K562 (cell line): ENCODE results near the gene OTULIN. TPM values are rescaled to one million over a fixed set of nuclear protein-coding genes. Genes with fewer than 3 reads are reported as not detected.

Experiments used
- ATAC-seq: fragments of 200-7000 bp; cut with Tn5 transposase; 3 replicates; pipeline ENCODE4 v1.9.1; 2020; ENCODE audit warnings: moderate library complexity
- BruUV-seq: library from RNA; stranded (reverse); fragments of 400-500 nt; replicated peaks from 2 replicates; lab custom pipeline; 2021; lab: Mats Ljungman, UMichigan
- CTCF ChIA-PET: fragments of 300-600 bp; formaldehyde crosslinking; extraction: SDS; loops from one replicate; lab custom pipeline; 2021; ENCODE audit warnings: low intra/inter-chr PET ratio; lab: Yijun Ruan, JAX
- POLR2A ChIA-PET: fragments of 300-600, 350-650 bp; sonication (Branson Sonifier 250); formaldehyde crosslinking; extraction: SDS; loops from one replicate; lab custom pipeline; 2021; ENCODE audit warnings: antibody characterized with exemption, inconsistent platforms; lab: Yijun Ruan, JAX
- DNase-seq, 4 experiments: peaks; one replicate each; pipeline versions ENCODE4 v3.0.0 to v3.0.0-alpha.2; 2011 to 2018; ENCODE audit warnings: low spot score in 3 of 4, mixed read lengths in 3 of 4; ENCODE audit errors: extremely low read depth in 1 of 4
- FAIRE-seq: peaks from 2 replicates; lab custom pipeline; 2011; peaks lifted over from hg19 to GRCh38; lab: Jason Lieb, UNC
- H2AFZ ChIP-seq: 2 replicates; pipeline ENCODE4 v1.6.0; 2011; ENCODE audit warnings: low read depth, low read length, control low read depth, inconsistent platforms
- H3K27ac ChIP-seq: fragments of 200-600 bp; 3 replicates; pipeline ENCODE4 v1.8.0; 2011; ENCODE audit warnings: low read depth, mild to moderate bottlenecking, control low read depth, inconsistent platforms, low read length, moderate library complexity, mixed read lengths; ENCODE audit errors: extremely low read depth
- H3K27me3 ChIP-seq, 2 experiments: fragments of 300-600 bp in 1 of 2; 2 replicates in 1 of 2; 3 replicates in 1 of 2; pipeline versions ENCODE4 v1.6.0 to v1.8.0; 2011; ENCODE audit warnings: inconsistent platforms in 2 of 2, low read length in 2 of 2, mild to moderate bottlenecking in 1 of 2, mixed read lengths in 1 of 2, moderate library complexity in 1 of 2; ENCODE audit not compliant: control insufficient read depth in 2 of 2, insufficient read depth in 2 of 2
- H3K36me3 ChIP-seq: fragments of 300-600 bp; 3 replicates; pipeline ENCODE4 v1.8.0; 2011; ENCODE audit warnings: mild to moderate bottlenecking, low read length, inconsistent platforms; ENCODE audit not compliant: control insufficient read depth, insufficient read depth
- H3K4me1 ChIP-seq, 2 experiments: fragments of 200-600 bp in 1 of 2; replicated peaks in 1 of 2; 2 replicates in 1 of 2; 3 replicates in 1 of 2; pipeline versions ENCODE4 v1.5.1 to v1.8.0; 2011; ENCODE audit warnings: inconsistent platforms in 2 of 2, low read length in 2 of 2, mild to moderate bottlenecking in 1 of 2, mixed read lengths in 1 of 2, moderate library complexity in 1 of 2; ENCODE audit not compliant: control insufficient read depth in 2 of 2, insufficient read depth in 2 of 2
- H3K4me2 ChIP-seq: 2 replicates; pipeline ENCODE4 v1.6.1; 2011; ENCODE audit warnings: low read length, control low read depth, inconsistent platforms, mixed read lengths; ENCODE audit not compliant: insufficient read depth
- H3K4me3 ChIP-seq: fragments of 200-600 bp; sonication (generic), shearing (Covaris generic); 2 replicates; pipeline ENCODE4 v1.5.1; 2016; ENCODE audit warnings: control low read depth, inconsistent platforms
- H3K79me2 ChIP-seq: fragments of 200-600 bp; 3 replicates; pipeline ENCODE4 v1.8.0; 2011; ENCODE audit warnings: low read length, inconsistent platforms; ENCODE audit not compliant: control insufficient read depth, insufficient read depth
- H3K9ac ChIP-seq, 2 experiments: 2 replicates each; pipeline versions ENCODE4 v1.6.0 to v1.6.1; 2011; ENCODE audit warnings: low read depth in 2 of 2, low read length in 2 of 2, control low read depth in 1 of 2, inconsistent platforms in 1 of 2, mild to moderate bottlenecking in 1 of 2, mixed read lengths in 1 of 2; ENCODE audit not compliant: insufficient read depth in 1 of 2
- H3K9me1 ChIP-seq: one replicate; pipeline ENCODE4 v1.6.0; 2011; ENCODE audit warnings: inconsistent platforms, mild to moderate bottlenecking, low read length, moderate library complexity; ENCODE audit not compliant: control insufficient read depth, insufficient read depth
- H3K9me3 ChIP-seq: replicated peaks from 2 replicates; pipeline ENCODE4 v1.5.1; 2011; ENCODE audit warnings: low read depth, low read length, inconsistent platforms; ENCODE audit not compliant: control insufficient read depth, insufficient read depth
- H4K20me1 ChIP-seq: replicated peaks from 2 replicates; pipeline ENCODE4 v1.6.1; 2011; ENCODE audit warnings: low read length, inconsistent platforms, mixed read lengths; ENCODE audit not compliant: control insufficient read depth, insufficient read depth
- CBX1 ChIP-seq: sonication (generic); IDR thresholded peaks from 2 replicates; pipeline ENCODE4 v1.6.1; 2016; ENCODE audit warnings: antibody characterized with exemption, low read depth, mild to moderate bottlenecking
- DDX20 ChIP-seq: fragments of 450-650 bp; IDR thresholded peaks from 2 replicates; pipeline ENCODE4 v1.6.1; 2016; ENCODE audit warnings: missing genetic modification characterization, low read depth, mild to moderate bottlenecking, missing compliant biosample characterization, moderate library complexity
- FOXM1 ChIP-seq, 2 experiments: fragments of 450-650 bp in 1 of 2; sonication (generic) in 1 of 2; formaldehyde crosslinking in 1 of 2; IDR thresholded peaks; 2 replicates each; pipeline versions ENCODE4 v1.6.1 to v1.9.0; 2017 to 2022; ENCODE audit warnings: low read depth in 2 of 2, mild to moderate bottlenecking in 2 of 2, missing genetic modification reagents in 1 of 2, moderate library complexity in 1 of 2
- FUS ChIP-seq: fragments of 200-400 bp; formaldehyde crosslinking; optimal IDR thresholded peaks from 2 replicates; pipeline ENCODE3; 2017; ENCODE audit warnings: low read depth, low read length
- MEIS2 ChIP-seq: fragments of 450-650 bp; IDR thresholded peaks from 2 replicates; pipeline ENCODE4 v1.6.1; 2014; ENCODE audit warnings: mild to moderate bottlenecking; ENCODE audit not compliant: partially characterized antibody
- PTRF ChIP-seq: fragments of 450-650 bp; IDR thresholded peaks from 2 replicates; pipeline ENCODE4 v1.6.1; 2016; ENCODE audit warnings: mild to moderate bottlenecking, missing genetic modification characterization, missing compliant biosample characterization
- RNF2 ChIP-seq: sonication (generic); IDR thresholded peaks from 2 replicates; pipeline ENCODE4 v1.6.1; 2016
- SMAD2 ChIP-seq: fragments of 150-350 bp; IDR thresholded peaks from 2 replicates; pipeline ENCODE4 v1.6.1; 2014; ENCODE audit warnings: low read depth, mild to moderate bottlenecking, low read length
- SMARCC2 ChIP-seq: fragments of 450-650 bp; IDR thresholded peaks from 2 replicates; pipeline ENCODE4 v1.6.1; 2017; ENCODE audit warnings: antibody characterized with exemption, moderate library complexity, mild to moderate bottlenecking, low read depth
- TCF7 ChIP-seq: sonication (generic); IDR thresholded peaks from 2 replicates; pipeline ENCODE4 v1.6.1; 2016; ENCODE audit warnings: antibody characterized with exemption, borderline replicate concordance
- WGBS: fragments of 100-300 bp; shearing (Covaris generic); methylation state at CpG from one replicate; pipeline ENCODE4 v1.1.6; 2016; ENCODE audit warnings: low coverage, mixed read lengths; ENCODE audit not compliant: insufficient coverage; ENCODE audit errors: missing lambda C conversion rate; 5-methylcytosine and 5-hydroxymethylcytosine counted together
- in situ Hi-C: fragments of 300-500 bp; cut with MboI; formaldehyde crosslinking; loops from 4 replicates; pipeline ENCODE4 v1.15.0; 2018; ENCODE audit warnings: inconsistent platforms, mixed read lengths
- intact Hi-C: fragments of 100-400 bp; cut with micrococcal nuclease; formaldehyde crosslinking; loops from 2 replicates; pipeline ENCODE4 v1.14.2; 2022
- polyA plus RNA-seq, 8 experiments: library from polyadenylated mRNA; depleted of rRNA in 4 of 8; stranded (reverse) in 5 of 8; unstranded in 3 of 8; fragments of >200 nt; fragmentation: Nextera tagmentation in 2 of 8; fragmentation: Illumina TruSeq in 1 of 8; extraction: Ambion mirVana in 2 of 8; extraction: Trizol in 1 of 8; gene quantifications; 2 replicates each; pipeline versions ENCODE4 v1.2.1 to v1.2.3, GENCODE V29; 2011 to 2014; ENCODE audit warnings: inconsistent platforms in 1 of 8, missing spikeins in 1 of 8
- total RNA-seq, 7 experiments: library from RNA; depleted of rRNA in 6 of 7; stranded (reverse); fragments of >200 nt in 6 of 7; fragmentation: Illumina TruSeq in 2 of 7; extraction: Trizol in 2 of 7; gene quantifications; 2 replicates each; pipeline versions ENCODE4 v1.2.1 to v1.2.3, GENCODE V29; 2011 to 2021; ENCODE audit warnings: low replicate concordance in 1 of 7
- TF ChIP-seq, protein P1 (sequence below): fragments of 250-450 bp; sonication (Bioruptor Pico); IDR thresholded peaks from 2 replicates; pipeline ENCODE4 v1.4.0; 2020; ENCODE audit warnings: mild to moderate bottlenecking, moderate library complexity
- TF ChIP-seq, protein P2 (sequence below), 2 experiments: fragments of 450-650 bp in 1 of 2; sonication (generic) in 1 of 2; formaldehyde crosslinking in 1 of 2; IDR thresholded peaks in 1 of 2; conservative IDR thresholded peaks in 1 of 2; 2 replicates each; pipeline versions ENCODE4 v1.6.1 to v1.8.1; 2016 to 2023; ENCODE audit warnings: mild to moderate bottlenecking in 2 of 2, moderate library complexity in 2 of 2, inconsistent platforms in 1 of 2, missing genetic modification reagents in 1 of 2

Gene OTULIN
- total and polyA plus RNA-seq, 9 of the 15 experiments (the other 6 are each of a cell fraction or from before 2014, with no cell fraction given): 3.3 to 33.6 (median 20.1) TPM

DNA sequence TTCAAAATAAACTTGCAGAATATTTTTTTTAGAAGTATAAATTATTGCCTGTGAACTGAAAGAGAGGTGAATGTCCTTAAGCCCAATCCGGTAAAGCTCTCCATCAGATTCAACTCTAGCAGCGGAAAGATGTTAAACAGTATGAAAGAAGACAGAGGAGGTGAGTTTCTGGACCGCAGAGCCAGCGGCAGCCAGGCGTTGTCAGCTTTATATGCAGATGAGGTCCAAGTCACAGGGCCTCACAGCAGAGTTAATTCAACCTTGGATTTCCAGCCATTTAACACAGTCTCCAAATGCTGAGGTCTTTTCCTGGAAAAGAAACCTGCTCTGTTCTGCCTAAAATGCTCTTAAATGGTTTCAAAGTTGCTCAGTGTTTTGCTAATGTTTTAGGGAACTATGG is 75.5 kb downstream of the OTULIN start:
- Histone ChIP-seq H3K27me3 (peaks cover 8 to 31% of the 10 kb centered on the region in 2 experiments; a peak in 4 of 5 replicates), H3K9ac (no peak overlapping the region), H3K4me1 (no peaks in the 10 kb centered on the region), H3K79me2 (no peaks in the 10 kb centered on the region), H3K4me2 (no peak overlapping the region), H3K27ac (no peak overlapping the region), H3K36me3 (no peaks in the 10 kb centered on the region), H3K9me1 (no peaks in the 10 kb centered on the region), H2AFZ (no peak overlapping the region), H3K9me3 (no peaks in the 10 kb centered on the region), H4K20me1 (no peaks in the 10 kb centered on the region), H3K4me3 (no peak overlapping the region)
- intact Hi-C loops (no loop called here), in situ Hi-C loops (no loop called here)
- ATAC-seq (no peak), FAIRE-seq (no peak), DNase-seq (no peak)
- CTCF ChIA-PET: no interaction called here
- WGBS: 32% methylated on average over 5 of the region's 5 CpGs
- POLR2A ChIA-PET: no interaction called here
- no TSS peak for BruUV-seq
- TF ChIP-seq PTRF: no peak
- no peak for TF ChIP-seq MEIS2
- no peak for TF ChIP-seq FUS
- TF ChIP-seq DDX20: no peak
- no peak for TF ChIP-seq SMAD2
- TF ChIP-seq, protein P1, sequence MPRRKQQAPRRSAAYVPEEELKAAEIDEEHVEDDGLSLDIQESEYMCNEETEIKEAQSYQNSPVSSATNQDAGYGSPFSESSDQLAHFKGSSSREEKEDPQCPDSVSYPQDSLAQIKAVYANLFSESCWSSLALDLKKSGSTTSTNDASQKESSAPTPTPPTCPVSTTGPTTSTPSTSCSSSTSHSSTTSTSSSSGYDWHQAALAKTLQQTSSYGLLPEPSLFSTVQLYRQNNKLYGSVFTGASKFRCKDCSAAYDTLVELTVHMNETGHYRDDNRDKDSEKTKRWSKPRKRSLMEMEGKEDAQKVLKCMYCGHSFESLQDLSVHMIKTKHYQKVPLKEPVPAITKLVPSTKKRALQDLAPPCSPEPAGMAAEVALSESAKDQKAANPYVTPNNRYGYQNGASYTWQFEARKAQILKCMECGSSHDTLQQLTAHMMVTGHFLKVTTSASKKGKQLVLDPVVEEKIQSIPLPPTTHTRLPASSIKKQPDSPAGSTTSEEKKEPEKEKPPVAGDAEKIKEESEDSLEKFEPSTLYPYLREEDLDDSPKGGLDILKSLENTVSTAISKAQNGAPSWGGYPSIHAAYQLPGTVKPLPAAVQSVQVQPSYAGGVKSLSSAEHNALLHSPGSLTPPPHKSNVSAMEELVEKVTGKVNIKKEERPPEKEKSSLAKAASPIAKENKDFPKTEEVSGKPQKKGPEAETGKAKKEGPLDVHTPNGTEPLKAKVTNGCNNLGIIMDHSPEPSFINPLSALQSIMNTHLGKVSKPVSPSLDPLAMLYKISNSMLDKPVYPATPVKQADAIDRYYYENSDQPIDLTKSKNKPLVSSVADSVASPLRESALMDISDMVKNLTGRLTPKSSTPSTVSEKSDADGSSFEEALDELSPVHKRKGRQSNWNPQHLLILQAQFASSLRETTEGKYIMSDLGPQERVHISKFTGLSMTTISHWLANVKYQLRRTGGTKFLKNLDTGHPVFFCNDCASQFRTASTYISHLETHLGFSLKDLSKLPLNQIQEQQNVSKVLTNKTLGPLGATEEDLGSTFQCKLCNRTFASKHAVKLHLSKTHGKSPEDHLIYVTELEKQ (CRISPR knock-in tag): no peak
- TF ChIP-seq FOXM1 (IDR thresholded peaks at IDR 0.05; ENCODE audit: low read depth): no peak
- no peak for TF ChIP-seq FOXM1 (CRISPR knock-in tag; IDR thresholded peaks at IDR 0.05; ENCODE audit: low read depth)
- TF ChIP-seq RNF2: no peak
- no peak for TF ChIP-seq CBX1
- TF ChIP-seq, protein P2, sequence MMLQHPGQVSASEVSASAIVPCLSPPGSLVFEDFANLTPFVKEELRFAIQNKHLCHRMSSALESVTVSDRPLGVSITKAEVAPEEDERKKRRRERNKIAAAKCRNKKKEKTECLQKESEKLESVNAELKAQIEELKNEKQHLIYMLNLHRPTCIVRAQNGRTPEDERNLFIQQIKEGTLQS (IDR thresholded peaks at IDR 0.05): no peak
- TF ChIP-seq, protein P2 (CRISPR knock-in tag; conservative IDR thresholded peaks at IDR 0.05): no peak
- no peak for TF ChIP-seq SMARCC2
- TF ChIP-seq TCF7: no peak
